MCF 10A (cell line): ENCODE measurements around the gene SLC9A7. TPM values are rescaled to one million over a fixed set of nuclear protein-coding genes. Genes with fewer than 3 reads are reported as not detected.
A peak's percentile ranks its signal among the peaks of the same experiment; 100 is the strongest.

Source experiments
- BruUV-seq: library from RNA; stranded (reverse); fragments of 400-500 nt; replicated peaks from 2 replicates; lab custom pipeline; 2021; lab: Mats Ljungman, UMichigan
- CTCF ChIA-PET: fragments of 300-600 bp; sonication (Branson Sonifier 250); formaldehyde crosslinking; extraction: SDS; loops from one replicate; lab custom pipeline; 2021; ENCODE audit warnings: antibody characterized with exemption, inconsistent platforms; lab: Yijun Ruan, JAX
- POLR2A ChIA-PET: fragments of 300-600, 350-650 bp; sonication (Branson Sonifier 250); formaldehyde crosslinking; extraction: SDS; loops from one replicate; lab custom pipeline; 2020; ENCODE audit warnings: antibody characterized with exemption, inconsistent platforms; lab: Yijun Ruan, JAX
- DNase-seq: peaks from one replicate; pipeline ENCODE4 v3.0.0-alpha.2; 2018; ENCODE audit not compliant: unreplicated experiment
- H3K27ac Mint-ChIP-seq: one replicate; pipeline ENCODE4 v1.8.0; 2022; ENCODE audit warnings: mild to moderate bottlenecking, low read depth, mixed read lengths; ENCODE audit not compliant: unreplicated experiment
- H3K27me3 Mint-ChIP-seq: one replicate; pipeline ENCODE4 v1.8.0; 2022; ENCODE audit warnings: mixed read lengths; ENCODE audit not compliant: insufficient read depth, unreplicated experiment
- H3K36me3 Mint-ChIP-seq: one replicate; pipeline ENCODE4 v1.8.0; 2022; ENCODE audit warnings: mild to moderate bottlenecking, moderate library complexity, mixed read lengths; ENCODE audit not compliant: insufficient read depth, unreplicated experiment
- H3K4me1 Mint-ChIP-seq: one replicate; pipeline ENCODE4 v1.8.0; 2022; ENCODE audit warnings: mixed read lengths; ENCODE audit not compliant: insufficient read depth, unreplicated experiment
- H3K4me3 Mint-ChIP-seq: one replicate; pipeline ENCODE4 v1.8.0; 2022; ENCODE audit warnings: mild to moderate bottlenecking, moderate library complexity, mixed read lengths; ENCODE audit not compliant: unreplicated experiment
- H3K9me3 Mint-ChIP-seq: one replicate; pipeline ENCODE4 v1.8.0; 2022; ENCODE audit warnings: mixed read lengths; ENCODE audit not compliant: unreplicated experiment
- intact Hi-C: fragments of 100-400 bp; cut with micrococcal nuclease; formaldehyde crosslinking; loops from 2 replicates; pipeline ENCODE4 v1.14.1; 2022
- total RNA-seq: library from RNA; stranded (reverse); gene quantifications from 2 replicates; pipeline ENCODE4 v1.2.3, GENCODE V29; 2022
- TF ChIP-seq, protein P1 (sequence below): fragments of 200-600 bp; IDR thresholded peaks from one replicate; pipeline ENCODE4 v1.8.0; 2022; ENCODE audit warnings: antibody characterized with exemption, mild to moderate bottlenecking; ENCODE audit not compliant: unreplicated experiment

Gene SLC9A7
- total RNA-seq, 1 experiment from 2014 or later = 28.3 TPM

DNA sequence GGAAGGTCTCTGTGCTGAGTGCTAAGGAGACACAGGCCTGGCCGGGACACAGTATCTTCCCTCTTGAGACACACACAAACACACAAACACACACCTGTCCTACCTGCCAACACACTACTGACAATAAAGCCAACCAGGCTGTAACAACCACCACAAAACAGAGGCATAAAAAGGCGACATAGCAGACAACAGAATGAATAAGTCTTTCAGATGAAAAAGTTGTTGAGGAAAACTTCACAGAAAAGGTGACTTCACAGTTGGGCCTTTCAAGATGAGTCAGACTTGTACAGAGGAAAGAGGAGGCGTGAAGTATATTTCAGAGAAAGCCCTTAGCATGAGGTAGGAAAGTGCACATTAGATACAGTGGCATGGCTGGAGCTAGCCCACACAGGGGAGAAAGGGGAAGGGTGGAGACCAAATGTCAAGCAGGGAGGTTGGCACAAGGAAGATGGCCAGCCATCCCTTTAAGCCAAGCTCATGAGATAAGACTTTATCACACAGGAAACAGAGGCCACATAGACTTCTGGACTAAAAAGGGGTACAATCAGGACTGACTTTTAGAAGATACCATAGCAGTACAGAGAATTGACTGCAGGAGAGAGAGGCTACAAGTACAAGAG, 54.0 kb downstream of the SLC9A7 start:
- BruUV-seq = no TSS peak
- Mint-ChIP-seq H3K36me3 (no peaks in the 10 kb centered on the region), H3K27me3 (peaks cover 50% of the 10 kb centered on the region), H3K4me1 (peaks cover 7% of the 10 kb centered on the region), H3K27ac (peak overlapping the region; percentile 2), H3K9me3 (no peaks in the 10 kb centered on the region), H3K4me3 (no peak overlapping the region)
- DNase-seq = peak; percentile 28
- CTCF ChIA-PET = interaction anchor here (0.6 to 0.7 kb wide), 2 partner anchors 52 to 336 kb away, joined by 3 read pairs; no protein-coding TSS in a partner anchor
- TF ChIP-seq, protein P1, sequence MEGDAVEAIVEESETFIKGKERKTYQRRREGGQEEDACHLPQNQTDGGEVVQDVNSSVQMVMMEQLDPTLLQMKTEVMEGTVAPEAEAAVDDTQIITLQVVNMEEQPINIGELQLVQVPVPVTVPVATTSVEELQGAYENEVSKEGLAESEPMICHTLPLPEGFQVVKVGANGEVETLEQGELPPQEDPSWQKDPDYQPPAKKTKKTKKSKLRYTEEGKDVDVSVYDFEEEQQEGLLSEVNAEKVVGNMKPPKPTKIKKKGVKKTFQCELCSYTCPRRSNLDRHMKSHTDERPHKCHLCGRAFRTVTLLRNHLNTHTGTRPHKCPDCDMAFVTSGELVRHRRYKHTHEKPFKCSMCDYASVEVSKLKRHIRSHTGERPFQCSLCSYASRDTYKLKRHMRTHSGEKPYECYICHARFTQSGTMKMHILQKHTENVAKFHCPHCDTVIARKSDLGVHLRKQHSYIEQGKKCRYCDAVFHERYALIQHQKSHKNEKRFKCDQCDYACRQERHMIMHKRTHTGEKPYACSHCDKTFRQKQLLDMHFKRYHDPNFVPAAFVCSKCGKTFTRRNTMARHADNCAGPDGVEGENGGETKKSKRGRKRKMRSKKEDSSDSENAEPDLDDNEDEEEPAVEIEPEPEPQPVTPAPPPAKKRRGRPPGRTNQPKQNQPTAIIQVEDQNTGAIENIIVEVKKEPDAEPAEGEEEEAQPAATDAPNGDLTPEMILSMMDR = no peak
- intact Hi-C loops = no loop called here
- POLR2A ChIA-PET = interaction anchor here (0.9 kb wide), 1 partner anchor 12 kb away, joined by 3 read pairs; no protein-coding TSS in a partner anchor

DNA sequence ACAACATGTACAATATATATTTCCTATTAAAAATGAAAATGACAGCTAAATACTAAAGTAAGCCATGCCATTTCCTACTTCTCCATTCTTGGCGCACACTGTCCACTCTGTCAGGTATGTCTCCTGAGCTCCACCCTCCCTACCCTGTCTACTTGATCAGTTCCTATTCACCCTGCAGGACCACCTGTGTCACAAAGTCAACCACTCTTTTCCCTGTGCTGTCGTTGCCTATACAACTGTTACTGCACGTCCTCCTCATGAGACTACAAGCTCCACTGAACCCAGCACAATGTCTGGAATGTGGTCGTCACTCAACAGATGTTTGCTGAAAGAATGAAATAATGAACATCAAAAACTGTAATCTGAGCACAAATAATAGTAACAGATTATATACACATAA, 54.9 kb downstream of the SLC9A7 start:
- TF ChIP-seq, protein P1 = no peak
- Mint-ChIP-seq H3K36me3 (no peaks in the 10 kb centered on the region), H3K4me1 (peaks cover 6% of the 10 kb centered on the region), H3K9me3 (no peaks in the 10 kb centered on the region), H3K27me3 (peaks cover 48% of the 10 kb centered on the region), H3K27ac (no peak overlapping the region), H3K4me3 (no peak overlapping the region)
- DNase-seq = no peak
- ChIA-PET CTCF (interaction anchor here (0.6 kb wide), 1 partner anchor 317 kb away, joined by 3 read pairs; no protein-coding TSS in a partner anchor), POLR2A (no interaction called here)
- no TSS peak for BruUV-seq
- intact Hi-C loops = no loop called here

DNA sequence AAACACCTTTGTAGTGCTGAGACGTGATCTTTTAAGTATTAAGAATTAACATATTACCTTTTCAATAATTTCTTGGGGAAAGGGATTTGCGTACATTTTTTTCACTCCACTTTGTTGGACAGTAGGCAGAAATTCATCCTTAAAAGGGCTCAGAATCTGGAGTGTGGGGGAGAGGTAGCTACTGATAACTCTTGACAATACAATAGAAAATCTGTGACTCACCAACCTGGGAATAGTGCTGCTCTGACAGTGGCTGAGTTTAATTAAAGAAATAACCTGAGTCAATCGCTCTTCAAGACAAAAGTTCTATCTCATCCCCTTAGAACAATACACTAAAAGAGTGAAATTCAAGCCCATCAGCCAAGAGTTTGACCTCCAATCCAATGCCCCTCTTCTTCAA, 60.2 kb downstream of the SLC9A7 start:
- POLR2A ChIA-PET = no interaction called here
- BruUV-seq = no TSS peak

DNA sequence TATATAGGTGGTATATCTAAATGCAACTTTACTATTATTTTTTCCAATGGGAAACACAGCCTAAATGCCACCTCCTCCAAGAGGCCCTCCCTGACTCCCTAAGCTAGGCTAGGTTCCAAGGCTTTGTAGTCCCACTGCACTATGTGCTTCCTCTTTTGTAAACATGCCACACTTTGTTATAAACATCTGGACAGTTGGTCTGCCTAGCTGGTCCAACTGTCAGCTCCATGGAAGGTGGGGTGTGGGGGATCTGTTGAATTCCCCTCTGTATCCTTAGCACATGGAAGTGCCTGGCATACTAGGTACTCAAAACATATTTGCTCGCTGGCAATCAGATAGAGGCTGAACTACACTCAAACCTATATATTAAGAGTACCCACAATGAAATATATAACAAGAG, 63.4 kb downstream of the SLC9A7 start:
- POLR2A ChIA-PET = no interaction called here
- no TSS peak for BruUV-seq
- no peak for DNase-seq
- intact Hi-C loops = no loop called here
- peaks cover 26% of the 10 kb centered on the region for H3K27me3 Mint-ChIP-seq
- CTCF ChIA-PET = interaction anchor here (0.9 kb wide), 1 partner anchor 9 kb away, joined by 4 read pairs; no protein-coding TSS in a partner anchor
- H3K4me3 Mint-ChIP-seq = no peak overlapping the region
- H3K36me3 Mint-ChIP-seq = no peaks in the 10 kb centered on the region
- no peaks in the 10 kb centered on the region for H3K9me3 Mint-ChIP-seq
- H3K27ac Mint-ChIP-seq = no peak overlapping the region
- TF ChIP-seq, protein P1 = no peak
- H3K4me1 Mint-ChIP-seq = no peaks in the 10 kb centered on the region

More for the DNA sequence above, 60.2 kb downstream of the SLC9A7 start:
- CTCF ChIA-PET = interaction anchor here (1.4 kb wide), 1 partner anchor 24 kb away, joined by 3 read pairs; no protein-coding TSS in a partner anchor
- Mint-ChIP-seq H3K27me3 (peaks cover 36% of the 10 kb centered on the region), H3K9me3 (no peaks in the 10 kb centered on the region), H3K4me3 (no peak overlapping the region), H3K27ac (no peak overlapping the region), H3K4me1 (no peaks in the 10 kb centered on the region), H3K36me3 (no peaks in the 10 kb centered on the region)
- TF ChIP-seq, protein P1 = no peak
- intact Hi-C loops = no loop called here
- no peak for DNase-seq
